Myocyte (in vitro differentiated cells): ENCODE data around the gene SPARCL1. TPM values are rescaled to one million over a fixed set of nuclear protein-coding genes. Genes with fewer than 3 reads are reported as not detected.

Experiments
- DNase-seq: peaks from one replicate; pipeline ENCODE4 v3.0.0-alpha.2; 2012; ENCODE audit warnings: low read depth
- total RNA-seq: library from RNA; depleted of rRNA; stranded (reverse); fragments of >200 nt; gene quantifications from 2 replicates; pipeline ENCODE4 v1.2.3, GENCODE V29; 2014

SPARCL1 gene
- total RNA-seq, 1 donor from 2014 or later, result 0.80 TPM

DNA sequence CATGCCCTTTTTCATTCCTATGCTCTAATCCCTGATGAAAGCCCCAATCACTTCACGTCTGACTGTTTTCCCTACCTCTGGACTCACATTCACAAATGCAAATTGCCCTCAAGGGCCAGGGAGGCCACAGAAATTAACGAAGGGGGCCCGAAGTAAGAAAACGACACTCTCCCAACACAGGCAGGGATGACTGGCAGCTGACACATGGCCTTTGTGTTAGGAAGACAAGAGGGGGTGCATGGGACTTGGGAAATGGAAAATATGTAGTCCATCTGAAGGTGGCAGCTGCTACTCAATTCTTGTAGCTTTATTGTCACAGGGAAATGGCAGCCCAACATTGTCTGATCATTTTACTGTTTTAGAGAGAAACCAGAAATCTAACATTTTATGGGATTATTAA is 12.3 kb upstream of the SPARCL1 start:
- DNase-seq, result peak; percentile 44

DNA sequence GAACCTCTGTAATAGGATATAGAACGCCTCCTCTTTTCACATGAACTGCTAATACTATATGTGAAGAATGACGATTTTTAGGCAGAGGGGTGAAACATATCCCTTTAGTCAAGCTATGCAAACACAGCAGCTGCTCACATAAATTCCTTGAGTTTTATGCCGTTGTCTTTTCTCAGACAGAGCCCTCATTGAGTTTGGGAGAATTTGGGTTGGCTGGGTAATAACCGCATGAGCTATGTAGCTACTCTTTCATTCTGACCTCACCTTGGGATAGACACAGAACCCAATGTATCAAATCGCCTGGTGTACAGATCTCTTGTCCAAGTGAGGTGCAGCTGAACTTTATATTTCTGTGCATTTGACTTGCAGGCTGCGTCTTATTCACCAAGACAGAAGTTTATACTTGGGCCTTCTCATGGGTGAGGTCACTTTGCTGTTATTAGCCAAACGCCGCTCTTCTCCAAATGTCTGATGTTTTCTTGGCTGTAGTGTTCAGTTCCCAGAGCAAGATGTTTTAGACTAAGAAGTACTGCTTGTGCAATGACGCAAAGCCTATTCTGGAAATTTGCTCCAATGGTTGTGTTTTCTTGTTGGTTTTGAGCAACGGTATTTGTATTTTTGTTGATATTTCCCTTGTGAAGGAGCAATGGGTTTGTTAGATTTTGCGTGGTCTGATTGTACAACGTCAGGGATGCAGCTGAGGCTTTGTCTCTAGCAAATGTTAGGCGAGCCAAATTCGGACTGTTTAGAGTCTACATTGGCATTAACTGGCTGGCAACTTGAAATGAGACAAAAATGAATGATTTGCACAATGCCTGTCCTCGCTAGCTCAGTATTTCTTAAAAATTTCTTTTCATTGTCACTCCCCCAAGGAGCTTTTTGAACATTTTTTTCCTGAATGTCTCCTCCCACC is 11.2 kb upstream of the SPARCL1 start:
- peak; percentile 41 for DNase-seq

DNA sequence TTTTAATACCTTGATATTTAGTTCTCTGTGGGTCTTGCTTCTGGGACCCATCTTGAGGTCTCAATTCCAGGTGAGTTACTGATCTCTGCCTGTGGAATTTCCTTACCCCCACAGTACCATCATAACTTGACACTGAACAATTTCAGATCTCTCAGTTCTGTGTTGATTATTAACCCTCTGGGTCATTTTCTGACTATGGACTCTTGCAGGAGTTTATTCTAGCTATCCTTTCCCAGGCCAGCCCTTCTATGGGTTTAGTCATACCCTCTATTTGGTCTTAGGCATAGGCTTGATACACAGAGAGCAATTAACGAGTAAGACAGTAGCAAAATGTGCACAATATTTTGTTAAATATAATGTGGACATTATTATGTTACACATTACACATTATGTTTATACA is 3.7 kb upstream of the SPARCL1 start:
- no peak for DNase-seq

DNA sequence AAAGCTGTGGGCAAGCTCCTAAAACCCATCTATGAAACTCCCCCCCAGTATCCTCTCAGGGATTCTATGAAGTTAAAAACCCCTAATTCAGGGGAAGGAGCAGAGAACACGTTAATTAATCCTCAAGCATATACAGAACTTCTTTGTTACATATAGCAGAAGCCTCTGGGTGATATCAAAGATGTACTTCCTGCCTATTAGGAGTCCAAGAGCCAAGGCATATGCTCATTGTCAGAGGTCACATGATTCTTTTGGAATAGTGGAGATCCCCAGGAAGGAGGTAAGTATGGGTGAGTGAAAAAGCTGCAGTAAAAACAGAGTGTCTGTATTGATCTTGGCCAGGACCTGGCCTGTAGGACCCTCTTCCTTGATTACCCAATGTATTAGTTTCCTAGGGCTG is 2.9 kb upstream of the SPARCL1 start:
- DNase-seq, result no peak

DNA sequence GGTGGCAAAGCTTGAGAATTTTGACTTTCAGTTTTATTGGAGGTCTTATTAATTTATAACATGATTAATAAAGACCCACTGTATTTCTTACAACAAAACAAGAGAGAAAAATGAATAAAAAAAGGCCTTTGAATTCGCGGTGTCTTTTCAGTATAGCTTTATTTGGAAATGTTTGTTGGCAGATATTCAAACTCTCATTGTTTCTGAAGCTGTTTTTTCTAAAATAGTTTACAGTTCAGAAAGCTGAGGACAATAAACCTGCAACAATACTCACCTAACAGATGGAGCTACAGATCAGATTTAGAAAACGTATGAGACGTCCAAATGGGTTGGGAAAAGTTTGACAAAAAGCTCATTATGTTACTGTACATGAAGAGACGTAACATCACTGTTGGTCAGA is 2.4 kb upstream of the SPARCL1 start:
- DNase-seq, result no peak

DNA sequence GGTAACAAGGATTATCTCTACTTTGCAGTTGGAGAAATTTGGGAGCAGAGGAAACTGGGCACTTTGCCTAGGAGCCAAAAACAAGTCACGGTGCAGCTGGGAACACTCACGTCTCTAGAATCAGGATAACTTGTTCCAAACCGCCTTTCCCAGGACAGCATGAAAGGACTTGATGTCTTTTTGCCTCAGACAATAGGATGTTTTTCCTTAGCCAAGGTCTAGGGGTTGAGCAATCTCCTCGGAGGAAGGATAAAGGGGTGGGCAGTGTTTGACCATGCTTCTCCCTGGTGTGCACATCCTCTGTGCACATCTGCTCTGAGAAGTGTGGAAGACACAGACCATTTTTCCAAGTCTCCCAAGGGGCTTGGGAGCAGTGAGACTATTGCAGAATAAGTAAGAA is 1.7 kb upstream of the SPARCL1 start:
- peak; percentile 44 for DNase-seq

DNA sequence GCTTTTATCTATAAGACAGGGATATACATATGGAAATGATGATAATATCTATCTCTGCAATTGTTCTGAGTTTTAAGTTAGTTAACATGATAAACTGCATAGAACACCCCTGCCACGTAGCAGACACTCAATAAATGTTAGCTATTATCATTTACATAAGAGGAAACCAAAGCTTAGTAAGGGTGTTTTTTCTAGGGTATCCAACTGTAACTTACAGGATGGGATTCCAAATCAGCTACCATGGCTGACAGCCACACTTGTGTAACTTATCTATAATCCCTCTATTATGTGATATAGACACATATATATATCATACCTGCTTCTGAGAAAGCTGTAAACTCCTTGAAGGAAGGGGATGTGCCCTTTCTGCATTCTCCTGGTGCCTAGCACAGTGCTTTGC is 1.1 kb upstream of the SPARCL1 start:
- no peak for DNase-seq

DNA sequence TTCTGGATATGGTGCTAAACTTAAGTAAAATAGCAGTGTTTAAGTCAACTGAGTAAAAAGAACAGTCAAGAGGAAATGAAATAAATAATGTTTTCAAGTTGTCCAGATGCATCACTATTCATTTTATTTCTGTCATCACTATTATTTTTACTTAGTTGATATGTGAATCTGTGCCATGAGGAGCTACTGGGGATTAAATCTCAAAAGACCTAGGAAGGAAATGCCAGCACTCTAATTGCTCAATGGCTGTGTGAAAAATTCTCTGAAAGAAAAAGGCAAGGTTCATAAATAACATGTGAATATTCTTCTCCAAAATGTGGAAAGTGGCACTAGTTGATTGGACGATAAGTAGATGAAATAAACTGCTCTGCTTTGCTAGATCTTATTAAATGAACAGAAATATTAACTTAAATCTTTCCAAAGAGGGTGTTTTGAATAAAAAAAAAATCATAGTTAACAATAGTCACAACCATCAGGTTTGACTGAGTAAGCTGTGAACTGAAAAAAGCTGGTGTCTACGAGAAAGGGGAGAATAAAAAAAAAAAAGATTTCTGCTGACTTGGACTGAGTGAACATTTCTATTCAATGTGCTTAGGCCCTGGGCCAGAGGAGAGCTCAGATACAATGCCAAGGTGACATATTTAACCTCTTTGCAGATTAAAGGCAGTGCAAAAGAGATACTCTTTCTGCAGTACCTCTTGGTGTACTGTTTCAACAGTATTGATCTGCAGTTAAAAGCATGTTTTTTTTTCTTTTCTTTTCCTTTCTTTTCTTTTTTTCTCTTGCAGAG is 1.6 kb downstream of the SPARCL1 start:
- DNase-seq, result no peak

DNA sequence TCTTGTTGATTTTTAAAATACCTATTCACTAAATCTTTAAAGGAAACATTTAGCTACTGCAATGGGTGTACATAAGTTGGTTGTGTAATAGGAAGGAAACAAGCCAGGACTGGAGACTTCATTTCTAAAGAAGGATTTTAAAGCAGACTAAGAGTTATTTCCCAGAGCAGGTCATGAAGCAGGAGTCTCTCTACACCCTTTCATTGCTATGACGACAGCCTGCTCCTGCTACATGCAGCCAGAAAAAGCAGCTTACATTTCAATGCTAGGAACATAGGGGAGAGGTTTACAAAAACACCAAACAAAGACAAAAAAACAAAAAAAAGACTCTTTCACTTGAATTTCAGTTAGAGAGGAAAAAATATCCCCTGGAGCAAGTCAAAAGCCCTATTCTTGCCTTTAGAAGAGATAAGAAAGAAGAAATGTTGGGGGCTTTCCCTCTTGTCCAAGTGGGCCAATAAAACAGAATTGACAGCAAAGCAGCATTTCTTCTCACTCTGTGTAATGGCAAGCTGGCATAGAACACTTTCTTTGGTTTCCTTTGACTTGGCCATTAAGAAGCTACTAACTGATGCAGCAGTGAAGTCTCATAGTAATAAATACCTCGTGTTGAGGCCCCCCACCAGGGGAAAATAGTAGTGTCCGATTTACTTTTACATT is 3.4 kb downstream of the SPARCL1 start:
- DNase-seq, result no peak

DNA sequence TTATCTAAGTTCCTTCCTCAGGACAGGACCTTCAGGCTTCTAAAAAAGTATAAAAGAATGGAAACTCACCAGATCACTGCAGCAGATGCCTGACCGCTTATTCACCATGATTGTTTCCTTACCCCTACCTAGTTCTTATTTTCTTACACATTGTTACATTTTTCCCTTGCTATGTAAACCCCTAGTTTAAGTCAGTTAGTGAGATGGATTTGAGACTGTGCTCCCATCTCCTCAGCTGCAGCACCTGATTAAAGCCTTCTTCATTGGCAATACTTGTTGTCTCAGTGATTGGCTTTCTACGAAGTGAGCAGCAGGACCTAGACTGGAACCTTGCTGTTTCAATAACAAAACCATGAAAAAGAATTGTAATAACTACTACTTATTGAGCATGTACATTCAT is 4.7 kb downstream of the SPARCL1 start:
- DNase-seq, result no peak

DNA sequence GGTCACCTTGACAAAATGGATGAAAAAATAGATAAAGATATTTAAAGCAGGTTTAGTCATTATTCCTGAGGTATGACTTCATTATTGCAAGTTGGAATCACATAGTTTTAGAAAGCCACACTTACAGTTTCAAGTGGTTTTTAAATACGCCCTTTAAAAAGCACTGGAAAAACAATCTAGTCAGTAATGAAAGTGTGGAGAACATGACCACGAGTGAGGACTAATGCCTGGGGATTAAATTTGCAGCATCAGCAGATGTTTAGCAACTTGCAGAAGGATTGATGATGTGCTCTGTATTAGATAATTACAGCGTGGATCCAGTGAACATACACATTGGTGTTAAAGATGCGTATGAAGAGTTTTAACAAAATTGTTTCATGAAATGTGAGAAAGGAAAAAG is 5.9 kb downstream of the SPARCL1 start:
- no peak for DNase-seq

DNA sequence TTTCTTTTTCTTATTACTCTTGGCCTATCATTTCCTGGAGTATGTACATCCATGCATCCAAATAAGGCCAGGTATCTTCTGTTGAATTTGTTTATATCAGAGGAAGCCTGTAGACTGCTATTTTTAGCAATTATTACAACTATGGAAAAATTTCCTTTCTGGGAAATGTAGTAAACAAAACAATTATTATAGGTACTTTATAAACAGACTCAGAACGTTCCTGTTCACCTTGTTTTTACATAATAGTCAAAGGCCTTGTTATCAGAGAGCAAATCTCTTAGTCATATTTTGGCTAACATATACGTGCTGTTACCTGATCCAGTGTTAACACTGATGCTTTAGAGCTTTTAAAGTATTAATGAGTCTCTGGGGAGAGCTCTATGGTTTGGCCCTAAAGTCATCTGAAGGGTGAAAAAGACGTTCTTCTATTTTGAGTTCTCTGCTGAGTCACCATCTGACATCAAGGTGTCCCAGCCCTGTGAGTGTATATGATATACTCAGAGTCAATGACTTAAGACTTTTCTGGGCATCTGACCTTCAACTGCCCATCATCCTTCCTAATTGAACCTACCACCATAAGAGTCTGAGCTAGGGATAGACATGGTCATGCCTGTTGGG is 7.3 kb downstream of the SPARCL1 start:
- DNase-seq, result no peak

DNA sequence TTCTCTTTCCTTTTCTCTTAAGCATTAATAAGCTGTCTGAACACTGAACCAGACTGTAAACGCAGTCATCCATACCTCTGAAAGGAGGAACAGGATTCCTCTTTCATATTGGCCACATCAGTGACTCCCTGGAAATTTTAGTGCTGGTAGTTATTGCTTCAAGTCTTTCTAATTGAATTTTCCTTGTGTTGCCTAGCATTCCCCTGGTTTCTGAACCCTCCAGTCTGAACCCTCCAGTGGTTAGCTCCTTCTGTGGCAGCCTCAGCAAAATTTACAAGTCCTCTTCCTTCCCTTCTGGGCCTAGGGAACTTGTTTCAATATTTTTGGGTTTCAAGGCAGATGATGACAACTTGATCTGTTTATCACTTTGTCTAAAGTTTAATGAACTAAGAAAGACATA is 7.9 kb downstream of the SPARCL1 start:
- no peak for DNase-seq

DNA sequence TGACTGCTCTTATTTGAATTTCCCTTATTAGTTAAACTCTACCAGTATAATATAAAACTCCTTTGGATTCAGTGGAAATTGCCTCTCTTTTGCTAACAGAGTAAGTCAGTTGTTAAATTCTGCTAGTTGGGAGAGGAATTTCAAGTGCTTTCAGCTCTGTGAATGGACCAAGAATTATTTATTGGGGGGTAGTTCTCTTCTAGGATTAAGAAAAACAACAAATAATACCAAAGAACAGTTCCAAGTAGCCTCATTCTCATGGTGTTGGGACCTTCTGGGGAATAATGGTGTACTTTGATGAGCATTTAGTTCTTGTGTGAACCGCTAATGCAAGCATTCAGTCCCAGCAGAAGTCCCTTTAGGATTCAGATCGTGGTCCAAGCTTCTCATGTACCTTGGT is 11.6 kb downstream of the SPARCL1 start:
- DNase-seq, result no peak

DNA sequence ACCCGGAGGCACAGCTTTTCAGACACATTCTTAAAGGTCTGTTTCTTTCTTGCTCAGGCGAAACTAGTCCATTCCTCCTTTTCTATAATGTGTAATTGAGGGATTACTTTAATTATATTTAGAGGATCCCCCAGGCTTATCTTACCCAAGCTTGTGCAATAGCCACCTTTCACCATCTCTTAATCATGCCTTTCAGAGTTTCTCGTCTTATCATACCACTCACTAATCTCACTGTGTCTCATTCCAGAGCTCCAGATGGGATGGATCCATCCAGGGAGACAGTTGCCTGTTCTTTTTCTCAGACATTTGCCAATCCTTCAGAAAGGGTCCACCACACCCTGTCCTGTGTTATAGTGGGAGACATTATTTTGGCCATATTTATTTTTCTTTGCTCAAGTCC is 12.5 kb downstream of the SPARCL1 start:
- no peak for DNase-seq

DNA sequence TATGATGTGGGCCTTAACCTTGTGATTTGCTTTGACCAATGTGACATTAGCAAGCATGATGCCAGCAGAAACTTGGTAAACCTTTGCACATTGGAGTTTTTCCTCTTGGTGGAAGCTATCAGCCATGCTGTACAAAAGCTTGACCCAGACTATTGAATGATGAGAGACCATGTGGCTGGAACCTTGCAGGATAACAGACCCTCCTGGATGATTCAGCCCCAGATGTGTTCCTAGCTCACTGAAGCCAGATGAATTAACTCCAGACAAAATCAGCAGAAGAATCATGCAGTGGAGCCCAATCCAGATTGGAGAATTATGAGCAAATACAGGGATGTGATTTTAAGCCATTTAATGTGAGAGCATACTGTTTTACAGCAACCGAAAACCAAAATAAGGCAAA is 16.8 kb downstream of the SPARCL1 start:
- no peak for DNase-seq

DNA sequence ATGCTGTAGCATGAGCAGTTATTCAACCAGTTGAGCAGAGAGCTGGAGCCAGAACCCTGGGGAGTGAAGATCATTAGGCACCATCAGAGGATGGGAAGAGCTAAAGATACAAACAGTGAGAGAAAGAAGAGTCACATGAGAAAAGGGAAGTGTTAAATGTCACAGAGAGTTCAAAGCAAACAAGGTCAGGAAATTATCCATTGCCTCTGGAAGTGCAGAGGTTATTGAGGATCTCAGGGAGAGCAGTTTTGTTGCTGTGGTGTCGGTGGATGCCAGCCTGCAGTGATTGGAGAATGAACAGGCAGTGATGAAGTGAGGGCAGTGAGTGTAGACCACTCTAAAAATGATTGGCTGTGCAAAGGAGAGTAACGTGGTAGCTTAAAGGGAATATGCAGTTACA is 17.7 kb downstream of the SPARCL1 start:
- DNase-seq, result no peak

DNA sequence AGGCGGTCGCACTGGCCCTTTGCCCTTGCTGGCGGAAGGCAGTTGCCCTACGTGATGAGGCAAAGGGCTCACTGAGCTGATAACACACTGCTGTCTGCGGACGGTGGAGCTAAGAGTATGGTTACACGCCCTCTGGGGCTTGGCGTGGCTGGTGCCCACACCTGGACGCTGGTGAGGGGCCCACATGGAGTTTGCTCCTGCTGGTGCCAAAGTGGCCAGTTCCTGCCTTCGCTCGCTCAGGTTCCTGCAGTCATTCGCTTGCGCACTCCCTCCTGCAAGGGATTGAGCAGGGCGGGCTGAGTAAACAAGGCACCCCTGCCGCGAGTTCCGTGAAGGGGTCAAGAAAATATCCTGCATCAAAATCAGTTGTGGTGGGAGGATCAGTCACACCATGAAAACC is 18.4 kb downstream of the SPARCL1 start:
- no peak for DNase-seq

DNA sequence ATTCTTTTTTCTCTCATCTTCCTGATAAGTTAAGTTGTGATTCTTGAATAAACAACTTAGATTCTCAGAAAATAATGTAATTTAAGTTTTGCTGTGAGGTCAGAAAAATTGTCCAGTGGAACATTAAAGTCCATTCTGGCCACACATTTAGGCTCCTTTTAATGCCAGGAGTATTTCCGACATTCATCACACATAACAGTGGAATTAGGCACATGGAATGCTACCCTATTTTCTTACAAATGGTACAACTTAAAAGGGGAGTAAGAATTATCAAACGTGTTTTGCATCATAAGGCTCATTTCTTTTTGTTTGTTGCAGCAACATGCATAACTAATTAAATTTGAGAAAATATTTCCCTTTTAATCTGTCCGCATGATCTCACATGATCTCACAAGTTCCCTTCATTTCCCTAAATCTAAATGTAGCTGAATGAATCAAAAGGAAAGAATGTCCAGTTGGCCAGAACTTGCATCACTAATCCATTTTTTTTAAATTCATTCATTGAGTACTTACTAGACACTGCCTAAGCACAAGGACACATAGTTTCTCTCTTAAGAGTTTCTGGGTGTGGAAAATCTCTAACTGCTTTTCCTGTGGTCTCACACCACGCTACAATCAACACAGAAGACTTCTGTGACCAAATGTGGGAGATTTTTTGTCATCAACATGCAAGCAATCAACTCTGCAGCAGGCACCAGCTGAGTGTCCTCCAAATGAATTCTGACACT is 22.0 kb downstream of the SPARCL1 start:
- DNase-seq, result peak; percentile 78

DNA sequence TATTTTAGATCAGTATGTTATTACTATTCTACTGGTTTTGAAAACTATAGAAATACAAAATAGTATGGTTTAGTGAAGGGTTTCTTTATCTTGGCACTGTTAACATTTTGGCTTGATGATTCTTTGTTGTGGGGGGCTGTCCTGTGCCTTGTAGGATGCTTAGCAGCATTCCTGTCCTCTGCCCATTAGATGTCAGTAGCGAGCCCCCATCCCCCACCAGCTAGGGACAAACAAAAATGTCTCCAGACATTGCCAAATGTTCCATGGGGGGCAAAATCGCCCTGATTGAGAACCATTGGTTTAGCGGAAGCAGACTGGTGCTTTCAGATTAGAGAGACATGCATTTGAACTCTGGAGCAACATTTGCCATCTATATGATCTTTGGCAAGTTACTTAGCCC is 23.3 kb downstream of the SPARCL1 start:
- no peak for DNase-seq
